CD4-positive, alpha-beta T cell treated with Interleukin-12 subunit alpha and Interleukin-12 subunit beta, for 1 hour (primary cell): Measurements from ENCODE around the gene SSR1.

Experiments used
- DNase-seq: peaks from one replicate; pipeline ENCODE4 v3.0.0-alpha.2; 2020

The SSR1 gene

GRCh38 chr6:7255918-7256317, 57.1 kb downstream of the SSR1 start:
- no peak for DNase-seq

- no peak for DNase-seq
Observed at GRCh38 chr6:7254980-7255835, 57.8 kb downstream of the SSR1 start.

- DNase-seq, result no peak
Observed at GRCh38 chr6:7252390-7252789, 60.6 kb downstream of the SSR1 start.

- DNase-seq, result no peak
Observed at GRCh38 chr6:7251646-7252260, 61.2 kb downstream of the SSR1 start.

- DNase-seq, result no peak
Observed at GRCh38 chr6:7250812-7251211, 62.2 kb downstream of the SSR1 start.

GRCh38 chr6:7249946-7250643, 62.9 kb downstream of the SSR1 start:
- no peak for DNase-seq

- no peak for DNase-seq
Observed at GRCh38 chr6:7249391-7249790, 63.6 kb downstream of the SSR1 start.

GRCh38 chr6:7247828-7248227, 65.2 kb downstream of the SSR1 start:
- DNase-seq, result no peak

- no peak for DNase-seq
Observed at GRCh38 chr6:7247179-7247456, 65.9 kb downstream of the SSR1 start.

- DNase-seq, result no peak
Observed at GRCh38 chr6:7246401-7247178, 66.4 kb downstream of the SSR1 start.

GRCh38 chr6:7245668-7246393, 67.2 kb downstream of the SSR1 start:
- DNase-seq, result no peak

GRCh38 chr6:7243179-7243981, 69.6 kb downstream of the SSR1 start:
- peak; percentile 68 for DNase-seq

GRCh38 chr6:7242835-7243178, 70.2 kb downstream of the SSR1 start:
- no peak for DNase-seq

GRCh38 chr6:7241709-7242645, 71.0 kb downstream of the SSR1 start:
- DNase-seq, result no peak

- DNase-seq, result no peak
Observed at GRCh38 chr6:7241160-7241559, 71.8 kb downstream of the SSR1 start.

- no peak for DNase-seq
Observed at GRCh38 chr6:7240351-7240750, 72.6 kb downstream of the SSR1 start.

GRCh38 chr6:7239590-7239948, 73.4 kb downstream of the SSR1 start:
- no peak for DNase-seq

- DNase-seq, result peak; percentile 62
Observed at GRCh38 chr6:7238900-7239589, 74.0 kb downstream of the SSR1 start.

GRCh38 chr6:7238526-7238899, 74.5 kb downstream of the SSR1 start:
- no peak for DNase-seq

GRCh38 chr6:7237653-7238188, 75.3 kb downstream of the SSR1 start:
- no peak for DNase-seq
